MM.1S (cell line): ENCODE results near the gene EPS8L2.

Experiments used
- DNase-seq: peaks from one replicate; pipeline ENCODE4 v3.0.0-alpha.2; 2015
- H2AFZ ChIP-seq: fragments of 300-600 bp; sonication (generic); 2 replicates; pipeline ENCODE4 v1.6.0; 2016; ENCODE audit warnings: antibody characterized with exemption, low read length
- H3F3A ChIP-seq: fragments of 300-600 bp; sonication (generic); 2 replicates; pipeline ENCODE4 v1.6.1; 2016; ENCODE audit warnings: mild to moderate bottlenecking, antibody characterized with exemption, low read length, moderate library complexity, mixed read lengths; ENCODE audit not compliant: insufficient read depth
- H3K27ac ChIP-seq: fragments of 300-600 bp; sonication (generic); 2 replicates; pipeline ENCODE4 v1.5.1; 2016; ENCODE audit warnings: mild to moderate bottlenecking, low read length
- H3K27me3 ChIP-seq: fragments of 300-600 bp; sonication (generic); replicated peaks from 2 replicates; pipeline ENCODE4 v1.6.0; 2016; ENCODE audit warnings: low read length; ENCODE audit not compliant: insufficient read depth
- H3K36me3 ChIP-seq: fragments of 300-600 bp; sonication (generic); replicated peaks from 2 replicates; pipeline ENCODE4 v1.6.1; 2016; ENCODE audit warnings: mild to moderate bottlenecking, low read length, mixed read lengths; ENCODE audit not compliant: insufficient read depth
- H3K4me1 ChIP-seq: fragments of 300-600 bp; sonication (generic); 2 replicates; pipeline ENCODE4 v1.6.1; 2016; ENCODE audit warnings: low read length, mixed read lengths
- H3K4me2 ChIP-seq: fragments of 300-600 bp; sonication (generic); 2 replicates; pipeline ENCODE4 v1.6.0; 2016; ENCODE audit warnings: low read depth, low read length
- H3K4me3 ChIP-seq: fragments of 300-600 bp; sonication (generic); 2 replicates; pipeline ENCODE4 v1.5.1; 2016; ENCODE audit warnings: low read length, mixed read lengths
- H3K79me2 ChIP-seq: fragments of 300-600 bp; sonication (generic); 2 replicates; pipeline ENCODE4 v1.6.1; 2016; ENCODE audit warnings: mixed run types, low read length, mixed read lengths
- H3K9ac ChIP-seq: fragments of 300-600 bp; sonication (generic); 2 replicates; pipeline ENCODE4 v1.6.1; 2016; ENCODE audit warnings: low read length, mixed read lengths
- H3K9me2 ChIP-seq: fragments of 300-600 bp; sonication (generic); replicated peaks from 2 replicates; pipeline ENCODE4 v1.6.1; 2016; ENCODE audit warnings: mild to moderate bottlenecking, low read length, mixed read lengths; ENCODE audit not compliant: insufficient read depth
- H3K9me3 ChIP-seq: fragments of 300-600 bp; sonication (generic); replicated peaks from 2 replicates; pipeline ENCODE4 v1.6.1; 2016; ENCODE audit warnings: mild to moderate bottlenecking, low read length, mixed read lengths; ENCODE audit not compliant: insufficient read depth
- H4K20me1 ChIP-seq: fragments of 300-600 bp; sonication (generic); 2 replicates; pipeline ENCODE4 v1.6.1; 2016; ENCODE audit warnings: mild to moderate bottlenecking, low read length, moderate library complexity, mixed read lengths; ENCODE audit not compliant: insufficient read depth
- EZH2 ChIP-seq: fragments of 300-600 bp; sonication (generic); optimal IDR thresholded peaks from 2 replicates; pipeline ENCODE3; 2017; ENCODE audit warnings: low read depth, mild to moderate bottlenecking, antibody characterized with exemption, low read length, mixed read lengths
- EZH2phosphoT487 ChIP-seq: fragments of 300-600 bp; sonication (generic); IDR thresholded peaks from 2 replicates; pipeline ENCODE4 v1.6.1; 2018; ENCODE audit warnings: antibody characterized with exemption, low read length
- TF ChIP-seq, protein P1 (sequence below): fragments of 300-600 bp; sonication (generic); IDR thresholded peaks from 2 replicates; pipeline ENCODE4 v1.5.1; 2016; ENCODE audit warnings: antibody characterized with exemption, low read length, mixed read lengths

Gene EPS8L2

DNA sequence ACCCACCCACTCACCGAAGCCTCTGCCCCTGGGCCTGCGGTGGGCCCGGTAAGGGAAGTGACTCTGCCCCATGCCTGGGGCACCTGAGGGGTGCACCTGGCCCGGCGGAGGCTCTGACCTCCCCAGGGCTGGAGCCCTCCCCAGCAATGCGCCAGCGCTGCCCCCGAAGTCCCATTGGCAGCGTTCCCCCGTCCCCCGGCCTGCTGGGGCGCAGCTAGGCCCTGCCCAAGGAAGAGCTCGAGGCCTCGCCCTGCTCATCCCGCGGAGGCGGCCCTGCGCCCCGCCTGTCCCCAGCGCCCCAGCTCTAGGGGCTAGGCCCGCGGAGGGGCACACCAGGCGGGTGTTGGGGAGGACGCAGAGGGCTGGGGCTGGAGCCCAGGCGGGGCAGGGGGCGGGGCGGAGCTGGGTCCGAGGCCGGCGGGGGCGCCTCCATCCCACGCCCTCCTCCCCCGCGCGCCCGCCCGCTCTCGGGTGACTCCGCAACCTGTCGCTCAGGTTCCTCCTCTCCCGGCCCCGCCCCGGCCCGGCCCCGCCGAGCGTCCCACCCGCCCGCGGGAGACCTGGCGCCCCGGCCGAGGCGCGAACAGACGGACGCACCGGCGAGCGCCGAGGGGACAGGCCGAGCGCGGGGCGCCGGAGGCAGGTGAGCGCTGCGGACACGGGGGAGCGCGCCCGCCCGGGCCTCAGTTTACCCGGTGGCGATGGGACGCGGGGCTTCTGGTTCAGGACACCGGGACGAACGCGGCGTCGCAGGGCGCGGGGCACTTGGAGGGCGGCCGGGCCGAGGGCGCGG is at the start of gene EPS8L2:
EPS8L2 (plus strand) TSS at position 586 of the 793 bp plus-strand sequence. CDS start 3,177 bp downstream, outside the sequence.
- Histone ChIP-seq H3K4me2 (peak within 1 kb of the TSS; percentile 15; the same call in 1 of the 2 replicates), H3K9me3 (no peaks in the 10 kb centered on the region), H3K27me3 (peaks cover 40% of the 10 kb centered on the region), H3K79me2 (no peaks in the 10 kb centered on the region), H2AFZ (no peak within 1 kb of the TSS), H3K9ac (no peak within 1 kb of the TSS), H3K27ac (no peak within 1 kb of the TSS), H3F3A (no peaks in the 10 kb centered on the region), H3K36me3 (no peaks in the 10 kb centered on the region), H3K4me3 (no peak within 1 kb of the TSS), H3K9me2 (no peaks in the 10 kb centered on the region), H3K4me1 (0 out of 2 replicates have a peak, but pooled peaks cover 3% of the 10 kb centered on the region), H4K20me1 (no peaks in the 10 kb centered on the region)
- no peak for DNase-seq
- TF ChIP-seq EZH2phosphoT487 (no peak), EZH2 (no peak)
- TF ChIP-seq, protein P1, sequence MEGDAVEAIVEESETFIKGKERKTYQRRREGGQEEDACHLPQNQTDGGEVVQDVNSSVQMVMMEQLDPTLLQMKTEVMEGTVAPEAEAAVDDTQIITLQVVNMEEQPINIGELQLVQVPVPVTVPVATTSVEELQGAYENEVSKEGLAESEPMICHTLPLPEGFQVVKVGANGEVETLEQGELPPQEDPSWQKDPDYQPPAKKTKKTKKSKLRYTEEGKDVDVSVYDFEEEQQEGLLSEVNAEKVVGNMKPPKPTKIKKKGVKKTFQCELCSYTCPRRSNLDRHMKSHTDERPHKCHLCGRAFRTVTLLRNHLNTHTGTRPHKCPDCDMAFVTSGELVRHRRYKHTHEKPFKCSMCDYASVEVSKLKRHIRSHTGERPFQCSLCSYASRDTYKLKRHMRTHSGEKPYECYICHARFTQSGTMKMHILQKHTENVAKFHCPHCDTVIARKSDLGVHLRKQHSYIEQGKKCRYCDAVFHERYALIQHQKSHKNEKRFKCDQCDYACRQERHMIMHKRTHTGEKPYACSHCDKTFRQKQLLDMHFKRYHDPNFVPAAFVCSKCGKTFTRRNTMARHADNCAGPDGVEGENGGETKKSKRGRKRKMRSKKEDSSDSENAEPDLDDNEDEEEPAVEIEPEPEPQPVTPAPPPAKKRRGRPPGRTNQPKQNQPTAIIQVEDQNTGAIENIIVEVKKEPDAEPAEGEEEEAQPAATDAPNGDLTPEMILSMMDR, result no peak

DNA sequence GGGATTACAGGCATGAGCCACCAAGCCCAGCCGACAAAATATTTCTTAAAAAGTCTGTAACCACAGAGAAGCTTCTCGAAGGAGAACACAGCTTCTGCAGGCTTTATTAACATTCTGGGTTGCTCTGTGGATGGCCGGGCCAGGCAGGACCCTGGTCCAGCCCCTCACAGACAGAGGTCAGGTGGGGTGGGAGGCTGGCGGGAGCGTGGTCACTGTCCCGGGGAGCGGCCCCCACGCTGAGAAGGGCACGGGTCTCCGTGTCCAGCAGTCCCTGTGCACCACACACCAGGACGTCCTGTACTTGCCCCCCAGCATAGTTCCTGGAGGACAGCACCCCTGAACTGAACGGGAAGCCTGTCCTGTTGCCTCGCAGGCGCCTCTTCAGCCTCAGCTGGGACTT is 49.6 kb upstream of the EPS8L2 start:
- Histone ChIP-seq H3K9ac (no peak overlapping the region), H3K36me3 (no peaks in the 10 kb centered on the region), H3K27me3 (no peaks in the 10 kb centered on the region), H3K27ac (no peak overlapping the region), H4K20me1 (no peaks in the 10 kb centered on the region), H3K4me3 (no peak overlapping the region), H3F3A (no peaks in the 10 kb centered on the region), H3K9me3 (no peaks in the 10 kb centered on the region), H3K4me2 (no peak overlapping the region), H3K9me2 (no peaks in the 10 kb centered on the region), H3K79me2 (peaks cover 3% of the 10 kb centered on the region; the same call in 1 of the 2 replicates), H3K4me1 (no peaks in the 10 kb centered on the region), H2AFZ (no peak overlapping the region)
- DNase-seq, result no peak
- TF ChIP-seq, protein P1, result no peak
- TF ChIP-seq EZH2phosphoT487 (no peak), EZH2 (no peak)

DNA sequence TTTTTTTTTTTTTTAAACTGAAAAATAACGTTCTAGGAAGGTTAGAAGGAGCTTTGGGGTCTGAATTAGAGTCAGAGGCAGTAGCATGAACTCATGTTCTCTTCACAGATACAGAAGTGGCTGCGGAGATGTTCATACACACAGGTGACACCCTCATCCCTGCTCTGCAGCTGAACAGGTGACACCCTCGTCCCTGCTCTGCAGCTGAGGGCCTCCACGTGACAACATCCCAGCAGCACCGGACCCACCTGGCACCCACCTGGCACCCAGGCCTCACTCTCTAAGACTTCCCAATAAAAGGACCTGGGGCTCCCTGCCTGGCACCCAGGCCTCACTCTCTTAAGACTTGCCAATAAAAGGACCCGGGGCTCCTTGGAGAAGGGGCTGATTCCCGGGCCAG is 49.2 kb upstream of the EPS8L2 start:
- no peaks in the 10 kb centered on the region for H3F3A ChIP-seq
- no peaks in the 10 kb centered on the region for H4K20me1 ChIP-seq

More for the DNA sequence above, 49.2 kb upstream of the EPS8L2 start:
- H3K9me2 ChIP-seq, result no peaks in the 10 kb centered on the region
- H3K4me2 ChIP-seq, result no peak overlapping the region
- H3K9ac ChIP-seq, result no peak overlapping the region
- H3K27ac ChIP-seq, result no peak overlapping the region
- no peaks in the 10 kb centered on the region for H3K36me3 ChIP-seq
- no peak overlapping the region for H3K4me3 ChIP-seq
- H3K27me3 ChIP-seq, result no peaks in the 10 kb centered on the region
- peaks cover 3% of the 10 kb centered on the region; the same call in 1 of the 2 replicates for H3K79me2 ChIP-seq
- TF ChIP-seq EZH2phosphoT487 (no peak), EZH2 (no peak)
- TF ChIP-seq, protein P1, result no peak
- DNase-seq, result no peak
- H3K9me3 ChIP-seq, result no peaks in the 10 kb centered on the region
- H2AFZ ChIP-seq, result no peak overlapping the region
- H3K4me1 ChIP-seq, result no peaks in the 10 kb centered on the region
